Suprapubic skin (tissue), 3 donors: ENCODE measurements around the gene RRP1.

Source experiments
- CTCF ChIP-seq, 2 donors: fragments of 200-600 bp in 1 of 2; fragments of 450-650 bp in 1 of 2; sonication (generic) in 1 of 2; IDR thresholded peaks; one replicate each; pipeline ENCODE4 v1.5.1; 2016 to 2019; ENCODE audit warnings: antibody characterized with exemption in 2 of 2, mild to moderate bottlenecking in 1 of 2, moderate library complexity in 1 of 2
- POLR2AphosphoS5 ChIP-seq, 3 donors: sonication (generic); formaldehyde crosslinking; IDR thresholded peaks; one replicate each; pipeline ENCODE4 v1.6.1; 2017; ENCODE audit warnings: antibody characterized with exemption in 3 of 3

GRCh38 chr21:43751955-43752591 lies 37.3 kb upstream of the RRP1 start:
- TF ChIP-seq CTCF (IDR thresholded peaks at IDR 0.05) (no peak), POLR2AphosphoS5 (IDR thresholded peaks at IDR 0.05) (no peak)
